Neuronal stem cell (in vitro differentiated cells): Measurements from ENCODE around the gene EN1.

Source experiments
- DNase-seq: peaks from one replicate; pipeline ENCODE4 v3.0.0-alpha.2; 2013; ENCODE audit warnings: low spot score
- H2AFZ ChIP-seq: one replicate; pipeline ENCODE4 v1.6.1; 2013; ENCODE audit warnings: mild to moderate bottlenecking, low read length, inconsistent platforms
- H2AK5ac ChIP-seq: 2 replicates; pipeline ENCODE4 v1.6.1; 2013; ENCODE audit warnings: low read depth, mild to moderate bottlenecking, inconsistent platforms, low read length, moderate library complexity, mixed read lengths
- H2BK120ac ChIP-seq: 2 replicates; pipeline ENCODE4 v1.6.1; 2013; ENCODE audit warnings: low read depth, mild to moderate bottlenecking, inconsistent platforms, low read length, moderate library complexity, mixed read lengths
- H2BK12ac ChIP-seq: one replicate; pipeline ENCODE4 v1.6.1; 2013; ENCODE audit warnings: low read length, inconsistent platforms
- H2BK15ac ChIP-seq: 2 replicates; pipeline ENCODE4 v1.6.1; 2013; ENCODE audit warnings: mild to moderate bottlenecking, low read length, inconsistent platforms, mixed read lengths
- H2BK5ac ChIP-seq: one replicate; pipeline ENCODE4 v1.6.1; 2013; ENCODE audit warnings: inconsistent platforms, mild to moderate bottlenecking, low read length, moderate library complexity
- H3K14ac ChIP-seq: one replicate; pipeline ENCODE4 v1.6.1; 2013; ENCODE audit warnings: low read length, inconsistent platforms
- H3K18ac ChIP-seq: 2 replicates; pipeline ENCODE4 v1.6.1; 2013; ENCODE audit warnings: low read length, inconsistent platforms
- H3K23ac ChIP-seq: 2 replicates; pipeline ENCODE4 v1.6.1; 2013; ENCODE audit warnings: low read depth, mild to moderate bottlenecking, mixed read lengths, low read length, inconsistent platforms; ENCODE audit not compliant: poor library complexity
- H3K27ac ChIP-seq: replicated peaks from 3 replicates; pipeline ENCODE4 v1.5.1; 2013; ENCODE audit warnings: low read length, inconsistent platforms
- H3K27me3 ChIP-seq, 3 experiments: 2 replicates each; pipeline ENCODE4 v1.6.1; 2013; ENCODE audit warnings: low read length in 3 of 3, mild to moderate bottlenecking in 2 of 3, inconsistent platforms in 1 of 3, low read depth in 1 of 3, mixed read lengths in 1 of 3, moderate library complexity in 1 of 3; ENCODE audit not compliant: control insufficient read depth in 3 of 3, insufficient read depth in 3 of 3
- H3K36me3 ChIP-seq, 2 donors: replicated peaks in 1 of 2; 2 replicates each; pipeline ENCODE4 v1.6.1; 2013; ENCODE audit warnings: low read length in 2 of 2; ENCODE audit not compliant: control insufficient read depth in 2 of 2, insufficient read depth in 2 of 2
- H3K4ac ChIP-seq: 2 replicates; pipeline ENCODE4 v1.6.1; 2013; ENCODE audit warnings: inconsistent platforms, mild to moderate bottlenecking, low read length, moderate library complexity
- H3K4me1 ChIP-seq, 2 donors: 1 replicate in 1 of 2; 2 replicates in 1 of 2; pipeline ENCODE4 v1.6.1; 2013; ENCODE audit warnings: low read length in 2 of 2, low read depth in 1 of 2; ENCODE audit not compliant: control insufficient read depth in 2 of 2, insufficient read depth in 1 of 2
- H3K4me2 ChIP-seq: one replicate; pipeline ENCODE4 v1.6.1; 2013; ENCODE audit warnings: mild to moderate bottlenecking, low read length, inconsistent platforms; ENCODE audit not compliant: insufficient read depth, poor library complexity, severe bottlenecking
- H3K4me3 ChIP-seq, 2 donors: 2 replicates each; pipeline ENCODE4 v1.5.1; 2013; ENCODE audit warnings: low read length in 2 of 2, mild to moderate bottlenecking in 2 of 2, inconsistent platforms in 1 of 2, moderate library complexity in 1 of 2
- H3K79me1 ChIP-seq: one replicate; pipeline ENCODE4 v1.6.1; 2013; ENCODE audit warnings: low read depth, mild to moderate bottlenecking, inconsistent platforms, low read length, moderate library complexity
- H3K9ac ChIP-seq: one replicate; pipeline ENCODE4 v1.6.1; 2013; ENCODE audit warnings: mild to moderate bottlenecking, low read depth, low read length, inconsistent platforms; ENCODE audit not compliant: poor library complexity
- H3K9me3 ChIP-seq, 2 donors: replicated peaks in 1 of 2; 2 replicates each; pipeline versions ENCODE3 to v1.6.1; 2013; ENCODE audit warnings: low read length in 2 of 2, mild to moderate bottlenecking in 2 of 2, inconsistent platforms in 1 of 2, low read depth in 1 of 2, mixed read lengths in 1 of 2, moderate library complexity in 1 of 2; ENCODE audit not compliant: control insufficient read depth in 2 of 2, insufficient read depth in 1 of 2
- H4K8ac ChIP-seq: one replicate; pipeline ENCODE4 v1.6.1; 2013; ENCODE audit warnings: low read depth, mild to moderate bottlenecking, inconsistent platforms, low read length, moderate library complexity
- H4K91ac ChIP-seq: one replicate; pipeline ENCODE4 v1.6.1; 2013; ENCODE audit warnings: low read length, low read depth, mild to moderate bottlenecking, inconsistent platforms; ENCODE audit not compliant: poor library complexity
- WGBS, 2 donors: extraction: QIAGEN DNeasy Blood & Tissue Kit; methylation state at CpG; one replicate each; pipeline ENCODE4 v1.1.7; 2013; ENCODE audit warnings: missing lambda C conversion rate in 2 of 2, mixed read lengths in 1 of 2; ENCODE audit not compliant: insufficient read length in 2 of 2, insufficient replicate concordance in 1 of 2; ENCODE audit errors: extremely low coverage in 2 of 2; 5-methylcytosine and 5-hydroxymethylcytosine counted together

Gene EN1

GRCh38 chr2:118838741-118839455 lies 8.6 kb downstream of the EN1 start:
- Histone ChIP-seq H3K36me3 (no peaks in the 10 kb centered on the region), H3K4ac (no peak overlapping the region), H2BK5ac (no peak overlapping the region), H3K4me2 (no peak overlapping the region), H3K14ac (no peak overlapping the region), H3K27ac (no peak overlapping the region), H2BK120ac (no peak overlapping the region), H4K91ac (no peak overlapping the region), H3K27me3 (peaks cover 70 to 99% (median 99%) of the 10 kb centered on the region in 3 experiments), H3K4me1 (peaks cover 5% of the 10 kb centered on the region in 2 donors), H3K4me3 (no peak overlapping the region), H2AFZ (no peak overlapping the region), H3K18ac (no peak overlapping the region), H3K79me1 (no peaks in the 10 kb centered on the region), H2BK15ac (no peak overlapping the region), H4K8ac (no peak overlapping the region), H2AK5ac (no peak overlapping the region), H3K23ac (no peak overlapping the region), H2BK12ac (no peak overlapping the region), H3K9me3 (peaks cover 3% of the 10 kb centered on the region in 2 donors), H3K9ac (no peak overlapping the region)
- DNase-seq: no peak
- WGBS, 2 donors: 100% methylated on average over 2 of the region's 6 CpGs; no CpG with 5 or more reads in 1 of the 2 donors

DNA sequence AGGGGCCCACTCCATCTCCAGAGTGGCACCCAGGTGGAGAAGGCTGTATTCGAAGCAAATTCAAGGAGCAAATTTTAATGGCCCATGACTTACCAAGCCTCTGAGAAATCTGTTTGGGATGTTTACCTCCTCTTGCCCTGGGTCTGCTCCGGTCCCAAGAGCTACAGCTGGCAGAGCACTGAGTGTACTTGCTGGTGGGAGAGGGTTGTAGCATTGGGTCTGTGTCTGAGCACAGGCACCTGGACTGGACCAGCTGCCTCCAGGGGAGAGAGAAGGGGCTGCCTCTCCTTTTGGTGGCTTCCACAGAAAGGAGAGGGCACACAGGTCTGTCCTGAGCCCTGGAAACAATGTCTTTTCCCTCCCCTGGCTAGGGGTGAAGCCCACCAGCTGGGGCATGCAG lies 9.8 kb downstream of the EN1 start:
- Histone ChIP-seq H3K4ac (no peak overlapping the region), H2BK120ac (no peak overlapping the region), H3K14ac (no peak overlapping the region), H3K36me3 (no peaks in the 10 kb centered on the region), H2BK15ac (no peak overlapping the region), H3K4me1 (peaks cover 2 to 7% of the 10 kb centered on the region in 2 donors), H3K4me2 (no peak overlapping the region), H3K9ac (no peak overlapping the region), H3K9me3 (peaks cover 3 to 5% of the 10 kb centered on the region in 2 donors), H3K27ac (no peak overlapping the region), H2AK5ac (no peak overlapping the region), H4K91ac (no peak overlapping the region), H2AFZ (no peak overlapping the region), H3K79me1 (no peaks in the 10 kb centered on the region), H3K4me3 (no peak overlapping the region), H3K27me3 (peaks cover 69 to 99% (median 99%) of the 10 kb centered on the region in 3 experiments), H2BK12ac (no peak overlapping the region), H2BK5ac (no peak overlapping the region), H3K23ac (no peak overlapping the region), H4K8ac (no peak overlapping the region), H3K18ac (no peak overlapping the region)
- WGBS, 2 donors: no CpG with 5 or more reads among the region's 2 CpGs
- no peak for DNase-seq

DNA sequence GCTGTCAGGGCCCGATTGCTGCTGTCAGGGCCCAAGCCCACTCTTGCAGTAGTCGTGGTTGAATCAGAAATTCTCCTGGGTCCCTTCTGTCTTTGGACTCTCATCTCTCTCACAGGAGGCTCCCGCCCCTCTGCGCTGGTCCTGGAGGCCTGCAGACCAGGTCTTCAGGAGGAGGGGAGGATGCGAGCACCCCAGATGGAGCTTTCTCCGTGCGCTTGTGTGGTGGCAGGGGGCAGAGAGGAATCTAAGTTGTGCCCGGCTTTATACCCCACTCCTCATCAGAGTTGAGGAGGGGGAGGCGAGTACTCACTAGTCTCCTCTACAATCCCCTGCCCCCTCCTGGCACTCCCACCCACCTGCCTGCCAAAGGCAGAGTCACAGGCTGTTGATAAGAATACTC lies 10.4 kb downstream of the EN1 start:
- Histone ChIP-seq H2AFZ (no peak overlapping the region), H3K4ac (no peak overlapping the region), H3K4me1 (peaks cover 2 to 7% of the 10 kb centered on the region in 2 donors), H3K79me1 (no peaks in the 10 kb centered on the region), H3K18ac (no peak overlapping the region), H3K27ac (no peak overlapping the region), H3K4me2 (no peak overlapping the region), H3K23ac (no peak overlapping the region), H2BK120ac (no peak overlapping the region), H2AK5ac (no peak overlapping the region), H3K9ac (no peak overlapping the region), H3K14ac (no peak overlapping the region), H2BK12ac (no peak overlapping the region), H3K4me3 (no peak overlapping the region), H3K36me3 (no peaks in the 10 kb centered on the region), H3K27me3 (peaks cover 72 to 100% (median 100%) of the 10 kb centered on the region in 3 experiments), H3K9me3 (peaks cover 3 to 5% of the 10 kb centered on the region in 2 donors), H4K91ac (no peak overlapping the region), H2BK5ac (no peak overlapping the region), H4K8ac (no peak overlapping the region), H2BK15ac (no peak overlapping the region)
- no CpG with 5 or more reads among the region's 9 CpGs for WGBS, 2 donors
- no peak for DNase-seq

DNA sequence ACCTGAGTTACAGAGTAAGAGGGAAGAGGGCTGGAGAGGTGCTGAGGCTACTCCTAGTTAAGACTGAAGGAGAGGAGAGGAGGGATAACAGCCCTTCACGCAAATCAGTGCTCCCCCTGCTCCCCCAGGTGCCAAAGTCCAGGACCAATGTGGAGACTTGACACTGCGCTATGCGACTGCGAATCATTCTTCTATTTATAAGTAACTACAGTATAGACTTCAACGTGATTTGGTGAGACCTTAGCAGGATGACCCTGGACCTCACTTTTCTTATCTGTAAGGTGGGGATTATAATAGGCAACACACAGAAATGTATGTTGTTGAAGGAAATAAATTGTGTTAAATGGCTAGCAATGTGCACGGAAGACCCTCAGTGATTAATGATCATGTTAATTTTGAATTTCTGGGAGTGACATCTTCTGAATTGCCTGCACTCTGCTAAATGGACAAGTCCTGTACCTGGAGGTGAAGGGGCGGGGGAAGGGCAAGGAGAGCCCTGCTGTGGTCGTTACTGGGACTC lies 11.0 kb downstream of the EN1 start:
- Histone ChIP-seq H4K8ac (no peak overlapping the region), H2BK15ac (no peak overlapping the region), H3K4ac (no peak overlapping the region), H3K4me1 (peaks cover 2 to 7% of the 10 kb centered on the region in 2 donors), H3K36me3 (no peaks in the 10 kb centered on the region), H3K79me1 (no peaks in the 10 kb centered on the region), H3K9ac (no peak overlapping the region), H4K91ac (no peak overlapping the region), H2BK120ac (no peak overlapping the region), H2AFZ (peak overlapping the region; percentile 97), H3K23ac (no peak overlapping the region), H3K27me3 (peaks cover 71 to 100% (median 100%) of the 10 kb centered on the region in 3 experiments), H3K9me3 (peaks cover 3 to 5% of the 10 kb centered on the region in 2 donors), H3K27ac (no peak overlapping the region), H3K14ac (no peak overlapping the region), H2BK5ac (no peak overlapping the region), H3K4me2 (peak overlapping the region; percentile 72), H3K18ac (no peak overlapping the region), H2BK12ac (no peak overlapping the region), H2AK5ac (no peak overlapping the region), H3K4me3 (peak overlapping the region; percentile 43 to 72)
- DNase-seq: no peak
- no CpG with 5 or more reads among the region's 8 CpGs for WGBS, 2 donors
